GM12865 (cell line): ENCODE data around the gene MB21D2.
A peak's percentile ranks its signal among the peaks of the same experiment; 100 is the strongest.

Experiments used
- DNase-seq: peaks from one replicate; pipeline ENCODE4 v3.0.0; 2010; ENCODE audit warnings: low read depth
- H3K4me3 ChIP-seq: 2 replicates; pipeline ENCODE4 v1.5.1; 2011; ENCODE audit warnings: mild to moderate bottlenecking, low read depth, low read length, control low read depth
- CTCF ChIP-seq: IDR thresholded peaks from 2 replicates; pipeline ENCODE4 v1.5.1; 2011; ENCODE audit warnings: low read length, control low read depth, low read depth, inconsistent platforms; ENCODE audit not compliant: insufficient read depth; ENCODE audit errors: missing control alignments

Gene MB21D2

GRCh38 chr3:192835818-192836815 is 81.5 kb downstream of the MB21D2 start:
- peak; percentile 58 for DNase-seq
- TF ChIP-seq CTCF = no peak
- H3K4me3 ChIP-seq = peak overlapping the region; percentile 29

DNA sequence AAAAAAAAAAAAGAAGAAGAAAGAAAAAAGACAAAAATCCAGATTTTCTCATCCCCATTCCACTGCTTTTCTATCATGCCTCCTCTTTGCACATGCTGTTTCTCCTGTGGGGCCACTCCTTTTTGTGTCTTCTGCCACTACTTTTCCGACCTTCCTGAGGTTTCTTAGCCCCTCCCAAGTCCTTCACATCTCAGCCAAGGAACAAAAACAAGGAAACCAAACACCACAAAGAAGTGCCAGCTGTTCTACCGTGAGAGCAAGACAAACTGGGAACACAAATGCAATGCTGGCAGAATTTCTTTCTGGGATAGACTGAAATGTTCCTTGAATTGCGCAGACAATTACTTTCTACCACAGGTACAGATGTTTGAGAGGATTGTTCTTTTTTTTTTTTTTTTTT is 83.2 kb downstream of the MB21D2 start:
- no peak for TF ChIP-seq CTCF
- no peak overlapping the region for H3K4me3 ChIP-seq
- no peak for DNase-seq

GRCh38 chr3:192833177-192833890 is 84.3 kb downstream of the MB21D2 start:
- no peak for DNase-seq
- H3K4me3 ChIP-seq = no peak overlapping the region
- no peak for TF ChIP-seq CTCF

DNA sequence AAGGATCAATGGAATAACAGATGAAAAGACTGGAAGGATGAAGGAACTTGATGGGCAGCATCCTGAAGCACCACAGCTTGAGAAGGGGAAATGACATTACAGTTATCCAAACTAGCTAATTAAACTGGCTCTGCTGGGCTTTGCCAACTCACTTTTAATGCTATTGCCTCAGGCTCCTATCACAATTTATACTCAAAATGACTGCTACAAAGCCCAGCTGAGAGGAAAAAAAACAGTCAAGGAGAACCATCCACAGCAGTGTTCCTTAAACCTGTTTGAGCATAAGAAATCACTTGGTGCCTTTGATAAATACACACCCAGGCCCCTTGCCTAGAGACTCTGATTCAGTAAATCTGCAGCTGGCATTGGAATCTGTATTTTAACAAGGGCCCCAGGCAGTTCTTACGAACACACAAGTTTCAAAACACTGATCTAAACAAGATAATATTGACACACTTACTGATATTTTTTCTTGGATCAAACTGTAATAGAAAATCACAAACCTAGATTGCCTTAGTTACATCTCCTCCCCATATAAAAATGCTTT is 85.8 kb downstream of the MB21D2 start:
- TF ChIP-seq CTCF = no peak
- DNase-seq = no peak

DNA sequence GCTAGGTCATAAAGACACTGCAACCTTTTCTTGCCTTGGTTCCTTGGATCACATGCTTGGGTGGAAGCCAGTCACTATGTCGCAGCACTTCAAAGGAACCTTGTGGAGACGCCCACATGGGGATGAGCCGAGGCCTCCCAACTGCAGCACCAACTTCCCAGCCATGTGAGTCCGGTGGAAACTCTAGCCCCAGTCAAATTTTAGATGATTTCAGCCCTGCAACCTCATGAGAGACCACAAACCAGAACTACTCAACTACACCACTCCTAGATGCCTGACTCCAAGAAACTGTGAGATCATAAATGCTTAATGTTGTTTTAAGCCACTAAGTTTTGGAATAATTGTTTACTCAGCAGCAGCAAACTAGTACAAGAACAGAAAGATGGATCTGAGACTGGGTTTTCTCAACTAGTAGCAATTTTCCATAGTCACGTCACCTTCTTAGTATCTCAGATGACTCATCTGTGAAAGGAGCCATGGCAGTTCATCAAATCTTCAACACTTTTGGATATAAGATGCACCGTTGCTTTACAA is 86.5 kb downstream of the MB21D2 start:
- TF ChIP-seq CTCF = no peak
- peak overlapping the region; percentile 42 for H3K4me3 ChIP-seq
- peak; percentile 84 for DNase-seq

More for the DNA sequence above, 85.8 kb downstream of the MB21D2 start:
- H3K4me3 ChIP-seq = peak overlapping the region; percentile 42

- DNase-seq = peak; percentile 65
- TF ChIP-seq CTCF = no peak
- H3K4me3 ChIP-seq = peak overlapping the region; percentile 42
Measured at GRCh38 chr3:192830291-192831110, 87.2 kb downstream of the MB21D2 start.
